Sigmoid colon (tissue), 4 donors: ENCODE measurements around the gene DTD1.

ENCODE experiments used
- EP300 ChIP-seq, 4 donors: sonication (generic); formaldehyde crosslinking; IDR thresholded peaks; one replicate each; pipeline ENCODE4 v1.6.1; 2017; ENCODE audit warnings: antibody characterized with exemption in 4 of 4
- POLR2A ChIP-seq, 2 donors: fragments of 450-650 bp; IDR thresholded peaks; one replicate each; pipeline ENCODE4 v1.6.1; 2016; ENCODE audit warnings: antibody characterized with exemption in 2 of 2, mild to moderate bottlenecking in 2 of 2, moderate library complexity in 2 of 2

- TF ChIP-seq EP300 (IDR thresholded peaks at IDR 0.05) (no peak), POLR2A (IDR thresholded peaks at IDR 0.05) (no peak)
Observed at GRCh38 chr20:18715564-18715963, 127.7 kb downstream of the DTD1 start.
